Ascending aorta (tissue), 2 donors: Measurements from ENCODE around the gene PLEKHG3. TPM values are rescaled to one million over a fixed set of nuclear protein-coding genes. Genes with fewer than 3 reads are reported as not detected.

Experiments
- DNase-seq, 2 donors: peaks; one replicate each; pipeline ENCODE4 v3.0.0-alpha.2; 2019; ENCODE audit warnings: low spot score in 2 of 2
- H3K27ac ChIP-seq, 2 donors: fragments of 200-600 bp; sonication (generic); one replicate each; pipeline ENCODE4 v1.5.1; 2016 to 2017; ENCODE audit warnings: mild to moderate bottlenecking in 1 of 2
- H3K27me3 ChIP-seq: fragments of 200-600 bp; sonication (generic); one replicate; pipeline ENCODE4 v1.5.1; 2017
- H3K36me3 ChIP-seq, 2 donors: fragments of 200-600 bp; sonication (generic); one replicate each; pipeline ENCODE4 v1.5.1; 2016
- H3K4me1 ChIP-seq, 2 donors: fragments of 200-600 bp; sonication (generic); one replicate each; pipeline ENCODE4 v1.5.1; 2016 to 2017; ENCODE audit warnings: mild to moderate bottlenecking in 1 of 2
- H3K4me3 ChIP-seq, 2 donors: fragments of 200-600 bp; sonication (generic); one replicate each; pipeline ENCODE4 v1.5.1; 2016 to 2017; ENCODE audit warnings: mild to moderate bottlenecking in 1 of 2
- H3K9me3 ChIP-seq, 2 donors: fragments of 200-600 bp; sonication (generic); one replicate each; pipeline ENCODE4 v1.5.1; 2016
- CTCF ChIP-seq, 3 experiments: fragments of 200-600 bp in 2 of 3; fragments of 450-650 bp in 1 of 3; sonication (generic) in 2 of 3; IDR thresholded peaks; one replicate each; pipeline ENCODE4 v1.5.1; 2016 to 2019; ENCODE audit warnings: antibody characterized with exemption in 3 of 3, mild to moderate bottlenecking in 1 of 3, moderate library complexity in 1 of 3
- intact Hi-C: fragments of 100-400 bp; cut with DNase I; formaldehyde crosslinking; loops from one replicate; pipeline ENCODE4 v1.15.1; 2023
- total RNA-seq: library from RNA; depleted of rRNA; stranded (reverse); fragments of >200 nt; gene quantifications from one replicate; pipeline ENCODE4 v1.1.0, GENCODE V29; 2016

PLEKHG3 gene
- total RNA-seq, 1 donor from 2014 or later: 134 TPM

- TF ChIP-seq CTCF (IDR thresholded peaks at IDR 0.05): no peak
- H3K27ac ChIP-seq: no peak overlapping the region
- intact Hi-C loops: no loop called here
- no peak overlapping the region for H3K4me3 ChIP-seq
- H3K27me3 ChIP-seq: no peaks in the 10 kb centered on the region
- H3K9me3 ChIP-seq: no peaks in the 10 kb centered on the region
- H3K4me1 ChIP-seq: no peaks in the 10 kb centered on the region
- no peaks in the 10 kb centered on the region for H3K36me3 ChIP-seq
- DNase-seq: no peak
These were observed 84.5 kb downstream of the PLEKHG3 start for GRCh38 chr14:64788706-64789105.

- intact Hi-C loops: no loop called here
- no peak for TF ChIP-seq CTCF (IDR thresholded peaks at IDR 0.05)
- Histone ChIP-seq H3K4me1 (no peaks in the 10 kb centered on the region), H3K27me3 (no peaks in the 10 kb centered on the region), H3K9me3 (no peaks in the 10 kb centered on the region), H3K27ac (no peak overlapping the region), H3K4me3 (no peak overlapping the region), H3K36me3 (no peaks in the 10 kb centered on the region)
- DNase-seq: no peak
These were observed 85.5 kb downstream of the PLEKHG3 start for GRCh38 chr14:64789696-64790095.

- no peaks in the 10 kb centered on the region for H3K4me1 ChIP-seq
- no peak for DNase-seq
- no peaks in the 10 kb centered on the region for H3K36me3 ChIP-seq
- H3K4me3 ChIP-seq: no peak overlapping the region
- H3K9me3 ChIP-seq: no peaks in the 10 kb centered on the region
- no peak overlapping the region for H3K27ac ChIP-seq
- TF ChIP-seq CTCF (IDR thresholded peaks at IDR 0.05): no peak
- no peaks in the 10 kb centered on the region for H3K27me3 ChIP-seq
- intact Hi-C loops: no loop called here
These were observed 86.3 kb downstream of the PLEKHG3 start for GRCh38 chr14:64790478-64790877.

- no peak for DNase-seq
- H3K9me3 ChIP-seq: no peaks in the 10 kb centered on the region
- TF ChIP-seq CTCF (IDR thresholded peaks at IDR 0.05): no peak
- intact Hi-C loops: no loop called here
- H3K4me1 ChIP-seq: no peaks in the 10 kb centered on the region
- H3K36me3 ChIP-seq: no peaks in the 10 kb centered on the region
- H3K4me3 ChIP-seq: no peak overlapping the region
- no peaks in the 10 kb centered on the region for H3K27me3 ChIP-seq
- no peak overlapping the region for H3K27ac ChIP-seq
These were observed 88.0 kb downstream of the PLEKHG3 start for GRCh38 chr14:64792231-64792630.

GRCh38 chr14:64792871-64793560, 88.8 kb downstream of the PLEKHG3 start:
- H3K9me3 ChIP-seq: no peaks in the 10 kb centered on the region
- intact Hi-C loops: no loop called here
- no peak overlapping the region for H3K4me3 ChIP-seq
- no peaks in the 10 kb centered on the region for H3K27me3 ChIP-seq
- no peak for TF ChIP-seq CTCF (IDR thresholded peaks at IDR 0.05)
- H3K27ac ChIP-seq: no peak overlapping the region
- no peak for DNase-seq
- no peaks in the 10 kb centered on the region for H3K4me1 ChIP-seq
- H3K36me3 ChIP-seq: no peaks in the 10 kb centered on the region

- Histone ChIP-seq H3K27me3 (no peaks in the 10 kb centered on the region), H3K4me3 (no peak overlapping the region), H3K4me1 (no peaks in the 10 kb centered on the region), H3K36me3 (no peaks in the 10 kb centered on the region), H3K9me3 (no peaks in the 10 kb centered on the region), H3K27ac (no peak overlapping the region)
- no peak for DNase-seq
- intact Hi-C loops: no loop called here
- no peak for TF ChIP-seq CTCF (IDR thresholded peaks at IDR 0.05)
These were observed 91.0 kb downstream of the PLEKHG3 start for GRCh38 chr14:64795211-64795610.
